HG03108 (cell line): ENCODE measurements around the gene CAMSAP1.

Source experiments
- ATAC-seq: cut with Tn5 transposase; IDR thresholded peaks from one replicate; pipeline ENCODE4 v1.9.1; 2021; ENCODE audit warnings: moderate library complexity; ENCODE audit not compliant: unreplicated experiment

The CAMSAP1 gene

GRCh38 chr9:135884328-135885035 is 22.9 kb downstream of the CAMSAP1 start:
- ATAC-seq: no peak

- no peak for ATAC-seq
Measured at GRCh38 chr9:135883410-135884089, 23.8 kb downstream of the CAMSAP1 start.

GRCh38 chr9:135882011-135882410 is 25.3 kb downstream of the CAMSAP1 start:
- no peak for ATAC-seq

GRCh38 chr9:135880438-135880837 is 26.9 kb downstream of the CAMSAP1 start:
- ATAC-seq: no peak

GRCh38 chr9:135879619-135880018 is 27.7 kb downstream of the CAMSAP1 start:
- ATAC-seq: no peak

GRCh38 chr9:135879237-135879601 is 28.1 kb downstream of the CAMSAP1 start:
- no peak for ATAC-seq

- ATAC-seq: no peak
Measured at GRCh38 chr9:135878528-135879236, 28.7 kb downstream of the CAMSAP1 start.

GRCh38 chr9:135877791-135878527 is 29.4 kb downstream of the CAMSAP1 start:
- no peak for ATAC-seq

- no peak for ATAC-seq
Measured at GRCh38 chr9:135876936-135877335, 30.4 kb downstream of the CAMSAP1 start.

- no peak for ATAC-seq
Measured at GRCh38 chr9:135874859-135875258, 32.5 kb downstream of the CAMSAP1 start.

GRCh38 chr9:135869909-135870308 is 37.4 kb downstream of the CAMSAP1 start:
- ATAC-seq: no peak

GRCh38 chr9:135865531-135865930 is 41.8 kb downstream of the CAMSAP1 start:
- no peak for ATAC-seq

- ATAC-seq: no peak
Measured at GRCh38 chr9:135864447-135865049, 42.8 kb downstream of the CAMSAP1 start.

- no peak for ATAC-seq
Measured at GRCh38 chr9:135862809-135863208, 44.5 kb downstream of the CAMSAP1 start.

GRCh38 chr9:135858491-135859185 is 48.7 kb downstream of the CAMSAP1 start:
- ATAC-seq: no peak

GRCh38 chr9:135857843-135858242 is 49.5 kb downstream of the CAMSAP1 start:
- no peak for ATAC-seq

- no peak for ATAC-seq
Measured at GRCh38 chr9:135857371-135857786, 50.0 kb downstream of the CAMSAP1 start.

- no peak for ATAC-seq
Measured at GRCh38 chr9:135851748-135852147, 55.6 kb downstream of the CAMSAP1 start.

- ATAC-seq: no peak
Measured at GRCh38 chr9:135850737-135851136, 56.6 kb downstream of the CAMSAP1 start.

- ATAC-seq: no peak
Measured at GRCh38 chr9:135849181-135849580, 58.2 kb downstream of the CAMSAP1 start.
